H54 (cell line): Measurements from ENCODE around the gene STK4.
A peak's percentile ranks its signal among the peaks of the same experiment; 100 is the strongest.

Experiments used
- DNase-seq: peaks from one replicate; pipeline ENCODE4 v3.0.0; 2011; ENCODE audit warnings: low spot score, mixed read lengths; ENCODE audit not compliant: insufficient read length
- FAIRE-seq: peaks from 3 replicates; lab custom pipeline; 2011; peaks lifted over from hg19 to GRCh38; lab: Jason Lieb, UNC
- POLR2A ChIP-seq: IDR thresholded peaks from 2 replicates; pipeline ENCODE4 v1.6.1; 2011; ENCODE audit warnings: low read depth, mild to moderate bottlenecking, low read length

Gene STK4

DNA sequence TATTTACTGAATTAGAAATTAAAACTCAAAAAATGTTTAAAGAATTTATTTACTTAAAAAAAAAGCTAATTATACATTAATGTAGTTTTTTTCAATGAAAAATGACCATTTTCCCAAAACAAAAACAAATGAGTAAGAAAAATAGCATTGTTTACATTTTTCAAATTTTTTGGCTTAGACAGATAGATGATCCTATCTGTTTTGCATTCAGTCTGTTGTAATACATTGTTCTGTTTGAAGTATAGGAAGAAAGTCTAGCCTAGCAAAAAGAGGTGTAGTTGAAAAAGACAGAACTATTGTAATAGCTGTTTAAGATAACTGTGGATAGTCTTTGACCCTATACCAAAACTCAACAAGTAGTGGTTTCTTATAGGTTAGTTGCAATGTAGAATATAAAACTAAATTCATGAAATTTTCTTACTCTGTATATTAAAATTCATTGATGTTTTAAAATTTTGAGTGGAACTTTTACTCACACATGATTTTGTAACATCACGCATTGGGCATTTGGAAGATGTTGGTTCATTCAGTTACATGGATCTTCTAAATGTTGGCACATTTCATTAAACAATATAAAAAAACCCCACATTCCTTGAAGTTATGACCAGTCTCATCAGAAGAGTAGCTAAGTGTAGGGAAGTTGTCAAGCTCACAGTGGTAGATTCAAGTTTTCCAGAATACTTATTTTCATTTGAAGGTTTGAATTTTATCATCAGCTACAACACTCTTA, 72.6 kb downstream of the STK4 start:
- peak; percentile 55 for FAIRE-seq
- no peak for DNase-seq
- no peak for TF ChIP-seq POLR2A

GRCh38 chr20:45039475-45039820, 73.1 kb downstream of the STK4 start:
- no peak for FAIRE-seq
- no peak for DNase-seq
- no peak for TF ChIP-seq POLR2A

- no peak for TF ChIP-seq POLR2A
- DNase-seq (no peak), FAIRE-seq (peak; percentile 91)
These were observed 75.4 kb downstream of the STK4 start for GRCh38 chr20:45041464-45042337.

DNA sequence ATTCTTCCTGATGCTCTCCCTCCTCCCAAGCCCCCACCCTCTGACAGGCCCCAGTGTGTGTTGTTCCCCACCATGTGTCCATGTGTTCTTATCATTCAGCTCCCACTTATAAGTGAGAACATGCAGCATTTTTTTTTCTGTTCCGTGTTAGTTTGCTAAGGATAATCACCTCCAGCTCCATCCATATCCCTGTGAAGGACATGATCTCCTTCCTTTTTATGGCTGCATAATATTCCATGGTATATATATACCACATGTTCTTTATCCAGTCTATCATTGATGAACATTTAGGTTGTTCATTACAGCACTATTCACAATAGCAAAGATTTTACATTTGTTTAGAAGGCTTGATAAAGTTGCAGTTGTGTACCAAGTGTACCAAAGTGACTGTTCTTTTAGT, 76.7 kb downstream of the STK4 start:
- no peak for TF ChIP-seq POLR2A
- FAIRE-seq = no peak
- DNase-seq = no peak

- peak; percentile 96 for FAIRE-seq
- peak; percentile 24 for DNase-seq
- no peak for TF ChIP-seq POLR2A
These were observed 77.8 kb downstream of the STK4 start for GRCh38 chr20:45044084-45044573.

DNA sequence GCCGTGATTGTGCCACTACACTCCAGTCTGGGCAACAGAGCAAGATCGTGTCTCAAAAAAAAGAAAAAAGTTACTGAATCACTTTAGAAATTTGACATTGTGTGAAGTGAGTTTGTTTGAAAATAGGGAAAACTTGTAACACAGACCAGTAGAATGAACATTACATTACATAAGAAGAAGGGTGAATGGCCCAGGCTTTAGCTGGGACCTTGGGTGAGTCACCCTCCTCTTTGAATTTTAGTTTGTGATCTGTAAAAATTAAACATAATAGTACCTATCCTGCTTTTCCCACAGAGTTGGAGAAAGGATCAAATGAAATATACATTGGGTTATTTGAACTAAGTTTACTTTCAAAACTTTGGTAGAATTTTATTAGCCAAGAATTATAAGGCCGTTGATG, 78.3 kb downstream of the STK4 start:
- FAIRE-seq (peak; percentile 38), DNase-seq (no peak)
- TF ChIP-seq POLR2A = no peak

- DNase-seq (no peak), FAIRE-seq (no peak)
- TF ChIP-seq POLR2A = no peak
These were observed 81.3 kb downstream of the STK4 start for GRCh38 chr20:45047581-45048119.

DNA sequence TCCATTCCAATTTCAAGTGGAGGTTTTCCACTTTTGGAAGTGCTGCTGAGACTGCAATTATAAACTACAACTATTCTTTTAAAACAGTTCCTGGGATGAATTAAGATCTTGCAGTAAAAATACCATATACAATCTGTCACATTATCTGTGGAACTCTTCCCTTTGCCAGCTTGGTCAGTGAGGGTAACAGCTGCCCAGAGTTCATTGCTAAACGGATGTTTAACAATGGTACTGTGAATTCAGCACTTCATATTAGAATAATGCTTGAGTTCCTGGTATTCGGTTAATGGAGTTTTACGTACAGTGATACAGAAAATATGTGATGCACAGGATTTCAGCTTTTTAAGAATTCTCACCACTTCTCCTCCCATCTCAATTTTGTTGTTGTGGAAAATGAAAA, 83.1 kb downstream of the STK4 start:
- TF ChIP-seq POLR2A = no peak
- no peak for FAIRE-seq
- no peak for DNase-seq

GRCh38 chr20:45049904-45050471, 83.7 kb downstream of the STK4 start:
- DNase-seq (no peak), FAIRE-seq (no peak)
- no peak for TF ChIP-seq POLR2A

DNA sequence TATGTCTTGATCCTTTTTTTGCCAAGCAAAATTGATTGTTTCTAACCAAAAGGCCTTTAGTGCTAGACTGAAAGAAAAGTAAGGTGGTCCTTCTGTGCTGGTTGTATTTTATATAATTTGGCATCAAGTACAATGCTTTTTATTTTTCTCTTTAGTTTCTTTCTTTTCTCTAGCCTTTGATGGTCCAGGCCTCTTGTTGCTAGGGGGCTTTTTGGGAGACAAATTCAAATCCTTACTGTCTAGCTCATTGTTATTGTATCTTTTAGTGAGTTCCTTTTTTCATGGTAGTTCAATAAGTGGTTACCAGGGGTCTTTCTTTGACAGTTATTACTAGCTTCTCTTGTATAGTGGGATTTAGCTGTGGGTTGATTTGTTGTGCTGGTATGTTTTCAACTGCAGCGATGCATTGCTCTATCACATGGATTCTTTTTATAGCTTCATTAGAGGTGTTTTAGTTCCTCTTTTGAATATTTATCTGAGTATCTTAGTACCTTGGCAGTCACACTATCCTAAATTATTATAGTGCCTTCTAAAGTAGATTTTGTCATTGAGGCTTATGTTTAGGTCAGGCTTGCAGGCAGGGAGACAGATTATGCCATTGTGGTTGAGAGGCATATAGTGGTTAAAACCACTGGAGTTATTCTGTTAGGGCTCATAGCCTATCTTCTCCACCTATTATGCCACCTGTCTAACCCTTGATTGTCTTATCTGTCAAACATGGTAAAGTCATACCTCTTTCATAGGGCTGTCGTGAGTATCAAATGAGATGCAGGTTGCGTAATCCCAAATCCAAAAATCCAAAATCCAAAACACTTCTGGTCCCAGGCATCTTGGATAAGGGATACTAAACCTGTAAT, 85.1 kb downstream of the STK4 start:
- FAIRE-seq = no peak
- DNase-seq = no peak

GRCh38 chr20:45052698-45053429, 86.6 kb downstream of the STK4 start:
- FAIRE-seq (no peak), DNase-seq (no peak)
- no peak for TF ChIP-seq POLR2A

More for the DNA sequence above, 85.1 kb downstream of the STK4 start:
- TF ChIP-seq POLR2A = no peak
